HG02840 (cell line): ENCODE measurements around the gene APC2.
"Not testable (repeated sequence)": the region's sequence is repeated elsewhere in the genome, so short reads cannot be mapped to it uniquely, and the experiment has no call there.

Experiments used
- ATAC-seq: cut with Tn5 transposase; IDR thresholded peaks from one replicate; pipeline ENCODE4 v1.9.1; 2021; ENCODE audit warnings: mild to moderate bottlenecking, moderate library complexity, moderate number of reproducible peaks; ENCODE audit not compliant: unreplicated experiment, low FRiP score

Gene APC2

GRCh38 chr19:1474011-1474764, 24.3 kb downstream of the APC2 start:
- ATAC-seq = no peak

GRCh38 chr19:1474765-1475351, 24.9 kb downstream of the APC2 start:
- no peak for ATAC-seq

- ATAC-seq = no peak
Observed at GRCh38 chr19:1475751-1476437, 26.0 kb downstream of the APC2 start.

- ATAC-seq = not testable (repeated sequence)
Observed at GRCh38 chr19:1477056-1477455, 27.1 kb downstream of the APC2 start.

DNA sequence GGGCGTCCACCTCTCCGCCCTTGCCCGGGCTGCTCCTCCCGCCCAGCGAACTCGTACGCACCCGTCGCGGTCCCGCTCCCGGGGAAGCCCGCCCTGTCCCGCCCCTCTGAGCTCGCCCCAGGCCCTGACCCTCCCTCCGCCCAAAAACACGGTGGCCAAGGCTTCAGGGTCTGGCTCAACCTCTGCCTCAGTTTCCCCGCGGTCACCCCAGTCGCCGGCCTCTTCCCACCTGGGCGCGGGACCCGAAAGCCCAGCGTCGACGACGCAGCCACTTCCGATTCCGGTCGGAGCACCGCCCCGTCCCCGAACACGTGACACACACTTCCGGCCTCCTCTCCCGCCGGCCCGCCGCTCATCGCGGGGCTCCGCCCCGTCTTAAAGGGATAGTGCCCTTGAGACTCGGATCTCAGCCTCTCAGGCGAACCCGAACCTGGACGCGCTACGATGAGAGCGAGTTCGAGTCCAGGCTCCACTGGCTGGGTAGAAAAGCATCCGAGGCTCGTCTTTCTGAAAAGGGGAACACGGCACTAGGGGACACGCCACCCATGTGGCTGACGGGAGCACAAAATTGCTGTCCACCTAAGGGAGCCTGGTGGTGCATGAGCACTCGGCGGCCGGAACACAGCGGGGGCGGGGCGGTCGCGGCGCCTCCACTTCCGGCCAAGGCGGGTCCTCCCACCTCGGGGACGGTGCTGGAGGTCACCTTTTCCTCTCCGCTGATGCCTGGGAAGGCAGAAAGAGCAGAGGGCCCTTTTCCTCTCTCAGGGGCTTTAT, 29.2 kb downstream of the APC2 start, which contains the start of gene C19orf25:
TSS of gene C19orf25 (minus strand) at position 282 of the 774 bp plus-strand sequence. CDS start 312 bp downstream, outside the sequence.
- ATAC-seq = peak; percentile 85

DNA sequence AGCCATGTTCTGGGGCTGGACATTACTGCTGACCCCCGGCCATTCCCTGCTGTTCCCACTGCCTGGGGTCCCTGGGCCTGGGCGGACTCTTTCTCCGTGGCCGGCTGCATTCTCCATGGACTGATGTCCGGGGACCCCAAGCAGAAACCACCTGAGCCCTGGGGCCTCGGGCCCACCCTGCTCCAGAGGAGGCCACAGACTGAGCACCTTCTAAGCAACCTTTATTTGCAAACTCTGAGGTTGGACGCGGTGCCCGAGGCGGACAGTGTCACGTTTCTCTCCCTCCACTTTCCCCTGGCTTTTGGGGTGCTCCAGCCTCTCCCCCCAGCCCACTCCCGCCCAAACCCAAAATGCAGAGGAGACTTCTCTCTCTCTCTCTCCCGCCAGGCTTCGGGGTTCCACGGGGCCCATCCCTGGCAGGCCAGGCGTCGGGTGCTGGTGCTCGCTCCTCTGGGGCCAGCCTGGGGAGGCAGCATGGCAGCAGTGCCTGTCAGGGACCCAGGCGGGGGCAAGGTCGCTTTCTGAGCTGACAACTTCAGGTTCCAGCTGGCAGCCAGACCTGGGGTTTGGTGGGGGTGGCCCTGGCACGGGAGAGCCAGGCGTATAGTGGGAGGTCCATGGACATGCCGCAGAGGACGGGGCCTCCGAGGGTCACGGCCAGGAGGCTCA, 31.4 kb downstream of the APC2 start:
- ATAC-seq = no peak

- no peak for ATAC-seq
Observed at GRCh38 chr19:1481893-1482360, 32.0 kb downstream of the APC2 start.

DNA sequence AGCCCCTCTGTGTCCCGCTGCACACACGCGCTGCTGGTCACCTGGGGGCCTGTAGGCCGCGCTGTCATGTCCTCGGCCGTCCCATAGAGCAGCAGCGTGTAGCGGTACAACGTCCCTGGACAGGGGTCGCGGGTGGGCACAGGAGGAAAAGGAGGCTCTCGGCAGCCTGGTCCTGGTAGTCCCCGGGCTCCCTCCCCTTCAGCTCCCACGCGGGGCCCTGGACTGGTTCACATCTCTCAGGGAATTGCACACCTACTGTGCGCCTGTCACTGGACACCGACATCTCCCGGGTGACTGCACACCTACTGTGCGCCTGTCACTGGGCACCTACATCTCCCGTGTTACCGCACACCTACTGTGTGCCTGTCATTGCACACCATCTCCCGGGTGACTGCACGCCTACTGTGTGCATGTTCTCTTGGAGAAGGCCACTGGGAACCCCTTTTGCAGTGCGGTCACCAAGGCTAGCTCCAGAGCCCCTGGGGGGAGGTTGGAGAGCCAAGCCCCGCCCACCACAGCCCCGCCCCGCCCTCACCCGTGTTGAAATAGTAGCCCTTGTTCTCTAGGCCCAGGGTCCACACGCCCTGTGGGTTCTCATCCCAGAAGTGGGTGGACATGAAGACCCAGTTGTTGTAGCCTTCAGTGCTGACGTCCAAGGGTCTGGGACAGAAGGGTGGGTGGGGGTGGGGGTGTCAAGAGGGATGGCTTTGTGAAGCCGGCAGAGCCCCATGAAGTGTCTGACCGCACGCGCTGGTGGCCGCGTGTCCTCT, 32.6 kb downstream of the APC2 start:
- ATAC-seq = no peak

DNA sequence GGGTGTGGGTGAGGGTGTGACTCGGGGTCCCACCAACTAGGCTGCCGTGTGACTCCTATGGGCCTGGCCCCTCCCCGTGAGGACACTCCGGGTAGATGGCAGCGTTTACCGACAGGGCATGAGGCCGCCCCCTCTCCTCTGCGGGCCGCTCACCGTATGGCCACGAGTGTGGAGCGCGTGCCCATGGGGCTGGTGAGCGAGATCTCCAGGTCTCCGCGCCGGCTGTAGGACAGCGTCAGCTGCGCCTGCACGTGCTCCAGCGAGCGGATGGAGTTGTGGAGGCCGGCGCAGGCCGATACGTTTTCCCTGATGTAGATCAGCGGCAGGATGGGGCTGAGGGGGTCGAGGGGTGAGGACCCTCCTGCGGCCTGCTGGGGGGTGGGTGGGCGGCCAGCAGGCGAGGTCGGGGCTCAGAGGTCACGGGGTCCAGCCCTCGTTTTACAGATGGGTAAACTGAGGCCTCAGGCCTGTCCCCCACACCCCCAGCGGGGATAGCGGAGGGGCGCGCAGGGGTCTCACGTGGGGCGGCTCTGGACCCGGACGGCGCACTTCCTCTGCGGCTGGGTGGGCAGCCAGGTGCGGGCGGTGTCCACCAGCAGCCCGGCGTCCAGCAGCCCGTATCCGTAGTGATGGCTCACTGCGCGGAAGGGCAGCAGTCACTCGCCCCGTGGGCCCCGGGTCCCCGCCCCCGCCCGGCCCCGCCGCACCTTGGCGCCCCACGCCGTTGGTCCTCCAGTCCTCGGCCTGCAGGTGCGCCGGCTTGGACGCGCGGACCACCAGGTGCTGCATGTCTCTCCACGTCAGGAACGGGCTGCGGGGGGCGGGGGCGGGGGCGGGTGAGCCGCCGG, 33.4 kb downstream of the APC2 start:
- ATAC-seq = no peak

GRCh38 chr19:1483979-1484428, 34.1 kb downstream of the APC2 start:
- ATAC-seq = no peak

- ATAC-seq = no peak
Observed at GRCh38 chr19:1486720-1487575, 37.0 kb downstream of the APC2 start.

- no peak for ATAC-seq
Observed at GRCh38 chr19:1487576-1488281, 37.8 kb downstream of the APC2 start.

- no peak for ATAC-seq
Observed at GRCh38 chr19:1488282-1488601, 38.3 kb downstream of the APC2 start.

GRCh38 chr19:1489463-1490310, 39.8 kb downstream of the APC2 start:
- ATAC-seq = no peak

DNA sequence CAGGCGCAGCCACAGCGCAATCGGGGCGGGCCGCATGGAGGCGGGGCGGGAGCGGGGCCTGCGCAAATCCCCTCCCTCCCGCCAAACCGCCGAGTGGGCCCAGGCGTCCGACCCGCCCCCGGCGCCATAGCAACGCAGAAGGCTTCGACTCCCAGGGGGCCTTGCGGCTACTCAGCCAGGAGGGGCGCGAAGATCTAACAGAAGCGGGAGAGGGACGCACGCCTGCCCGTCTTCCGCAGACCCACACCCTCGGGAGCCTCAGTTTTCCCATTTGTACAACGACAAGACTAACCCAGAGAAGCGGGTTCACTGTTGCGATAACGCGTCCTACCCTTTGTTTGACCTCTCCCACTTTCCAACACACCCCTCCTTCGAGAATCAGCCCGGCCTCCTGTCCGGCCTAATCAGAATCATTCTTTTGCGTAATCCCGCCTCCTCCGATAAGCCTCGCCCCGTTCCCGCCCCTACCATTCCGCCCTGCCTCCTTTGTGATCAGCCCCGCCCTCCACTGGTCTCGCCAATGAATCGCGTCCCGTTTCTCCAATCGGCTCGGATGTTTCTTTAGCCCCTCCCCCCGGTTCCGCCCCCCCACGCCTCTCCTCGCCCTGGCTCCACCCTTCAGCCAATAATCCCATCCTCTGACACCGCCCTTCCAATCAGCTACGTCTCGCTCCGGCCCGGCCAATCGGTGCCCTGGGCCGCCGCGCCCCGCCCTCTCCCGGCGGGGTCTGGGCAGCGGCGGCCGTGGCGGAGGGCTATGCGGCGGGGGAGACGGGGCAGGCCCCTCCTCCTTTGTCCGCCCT, 40.6 kb downstream of the APC2 start, which contains the start of gene PCSK4:
TSS of gene PCSK4 (minus strand) at position 40 of the 803 bp plus-strand sequence. CDS start at position 36, 4 bp downstream.
- peak; percentile 71 for ATAC-seq
